Activated naive CD8-positive, alpha-beta T cell treated with anti-CD3 and anti-CD28 coated beads, Interleukin-2, amount 50 U/mL, for 16 hours (primary cell): ENCODE results near the gene EFHD2.
A peak's percentile ranks its signal among the peaks of the same experiment; 100 is the strongest.
"Not testable (repeated sequence)": the region's sequence is repeated elsewhere in the genome, so short reads cannot be mapped to it uniquely, and the experiment has no call there.

Experiments used
- DNase-seq: peaks from one replicate; pipeline ENCODE4 v3.0.0-alpha.2; 2020; ENCODE audit warnings: low read depth, low spot score

The EFHD2 gene

GRCh38 chr1:15430787-15431570 lies 21.3 kb downstream of the EFHD2 start:
- peak; percentile 43 for DNase-seq

GRCh38 chr1:15431571-15431948 lies 21.9 kb downstream of the EFHD2 start:
- no peak for DNase-seq

- DNase-seq: no peak
Observed at GRCh38 chr1:15432324-15432723, 22.6 kb downstream of the EFHD2 start.

GRCh38 chr1:15433471-15433870 lies 23.8 kb downstream of the EFHD2 start:
- DNase-seq: no peak

DNA sequence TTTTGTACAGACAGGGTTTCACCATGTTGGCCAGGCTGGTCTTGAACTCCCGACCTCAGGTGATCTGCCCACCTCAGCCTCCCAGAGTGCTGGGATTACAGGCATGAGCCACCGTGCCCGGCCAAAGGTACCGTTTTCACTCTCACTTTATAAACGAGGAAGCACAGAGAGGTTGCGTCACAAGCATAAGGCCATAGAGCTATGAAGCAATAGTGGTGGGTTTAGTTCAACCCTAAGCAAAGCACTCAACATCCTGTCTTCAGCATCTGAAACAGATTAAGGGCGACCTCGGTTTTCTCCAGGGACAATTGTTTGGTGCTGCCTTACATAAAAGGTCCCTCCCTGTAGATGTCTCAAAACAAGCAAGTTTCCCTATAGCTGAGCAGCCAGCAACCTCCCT lies 25.1 kb downstream of the EFHD2 start:
- not testable (repeated sequence) for DNase-seq

- no peak for DNase-seq
Observed at GRCh38 chr1:15435239-15436077, 25.8 kb downstream of the EFHD2 start.

DNA sequence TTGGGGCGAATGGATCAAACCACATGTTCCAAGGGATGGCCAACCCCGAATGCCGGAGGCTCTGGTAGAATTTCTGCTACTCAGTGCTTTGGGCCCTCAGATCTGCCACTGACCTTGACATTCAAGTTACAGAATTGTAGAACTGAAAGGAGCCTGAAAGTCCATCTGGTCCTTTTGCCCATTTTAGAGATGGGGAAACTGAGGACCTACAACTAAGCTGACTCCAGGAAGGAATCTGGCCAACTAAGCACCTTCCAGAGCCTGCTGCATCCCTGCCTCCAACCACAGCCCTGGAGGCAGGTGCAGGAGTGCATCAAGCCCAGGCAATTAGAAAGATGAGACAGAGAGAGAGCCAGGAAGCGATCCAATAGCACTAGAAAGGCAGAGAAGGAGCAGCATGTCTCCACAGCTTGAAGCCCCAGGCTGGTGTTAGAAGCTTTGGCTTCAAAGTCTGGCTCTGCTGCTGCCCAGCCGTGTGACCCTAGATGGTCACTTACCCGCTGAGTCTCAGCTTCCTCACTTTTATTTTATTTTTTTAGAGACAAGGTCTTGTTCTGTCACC lies 27.3 kb downstream of the EFHD2 start:
- no peak for DNase-seq

DNA sequence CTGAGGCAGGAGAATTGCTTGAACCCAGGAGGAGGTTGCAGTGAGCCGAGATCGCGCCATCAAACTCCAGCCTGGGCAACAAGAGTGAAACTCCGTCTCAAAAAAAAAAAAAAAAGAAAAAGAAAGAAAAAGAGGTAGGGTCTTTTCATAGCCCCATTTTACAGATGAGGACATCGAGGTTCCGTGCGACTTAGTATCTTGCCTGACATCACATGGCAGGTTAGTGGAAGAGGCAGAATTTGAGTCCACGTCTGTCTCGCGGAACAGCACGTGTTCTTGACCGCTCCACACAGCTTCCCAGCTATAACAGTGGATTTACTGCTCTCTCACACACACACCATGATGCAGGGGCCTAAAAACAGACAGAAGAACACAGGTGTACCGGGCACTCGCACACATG lies 29.6 kb downstream of the EFHD2 start:
- no peak for DNase-seq

GRCh38 chr1:15440357-15440756 lies 30.7 kb downstream of the EFHD2 start:
- no peak for DNase-seq

- DNase-seq: no peak
Observed at GRCh38 chr1:15441247-15441646, 31.6 kb downstream of the EFHD2 start.

DNA sequence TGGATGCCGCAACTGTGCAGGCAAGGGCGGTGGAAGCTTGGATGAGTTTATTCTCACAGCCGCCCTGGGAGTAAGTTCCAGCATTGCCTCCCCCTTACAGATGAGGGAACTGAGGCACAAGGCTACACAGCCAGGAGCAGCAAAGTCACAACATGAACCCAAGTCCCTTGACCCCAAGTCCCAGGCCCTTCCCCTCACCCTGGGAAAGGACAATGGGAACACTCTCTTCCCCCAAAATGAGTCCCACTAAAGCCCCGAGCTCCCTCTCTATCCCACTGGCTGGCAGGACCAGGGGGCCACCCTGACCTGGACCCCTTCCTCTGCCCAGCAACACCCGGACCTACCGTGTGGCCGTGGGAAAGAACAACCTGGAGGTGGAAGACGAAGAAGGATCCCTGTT lies 32.4 kb downstream of the EFHD2 start:
- no peak for DNase-seq

- DNase-seq: no peak
Observed at GRCh38 chr1:15442759-15443158, 33.1 kb downstream of the EFHD2 start.

DNA sequence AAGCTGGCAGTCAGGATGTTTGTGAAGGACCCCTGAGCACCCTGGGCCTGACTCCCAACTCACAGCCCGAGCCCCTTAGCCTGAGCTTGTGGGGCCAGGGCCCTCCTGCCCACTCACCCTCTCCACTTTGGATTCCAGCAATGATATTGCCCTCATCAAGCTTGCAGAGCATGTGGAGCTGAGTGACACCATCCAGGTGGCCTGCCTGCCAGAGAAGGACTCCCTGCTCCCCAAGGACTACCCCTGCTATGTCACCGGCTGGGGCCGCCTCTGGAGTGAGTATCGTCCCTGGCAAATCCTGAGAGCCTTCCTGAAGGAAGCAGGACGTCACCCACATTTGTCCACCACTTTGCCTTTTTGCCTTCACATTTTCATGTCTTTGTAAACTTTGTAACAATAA lies 33.6 kb downstream of the EFHD2 start:
- no peak for DNase-seq

DNA sequence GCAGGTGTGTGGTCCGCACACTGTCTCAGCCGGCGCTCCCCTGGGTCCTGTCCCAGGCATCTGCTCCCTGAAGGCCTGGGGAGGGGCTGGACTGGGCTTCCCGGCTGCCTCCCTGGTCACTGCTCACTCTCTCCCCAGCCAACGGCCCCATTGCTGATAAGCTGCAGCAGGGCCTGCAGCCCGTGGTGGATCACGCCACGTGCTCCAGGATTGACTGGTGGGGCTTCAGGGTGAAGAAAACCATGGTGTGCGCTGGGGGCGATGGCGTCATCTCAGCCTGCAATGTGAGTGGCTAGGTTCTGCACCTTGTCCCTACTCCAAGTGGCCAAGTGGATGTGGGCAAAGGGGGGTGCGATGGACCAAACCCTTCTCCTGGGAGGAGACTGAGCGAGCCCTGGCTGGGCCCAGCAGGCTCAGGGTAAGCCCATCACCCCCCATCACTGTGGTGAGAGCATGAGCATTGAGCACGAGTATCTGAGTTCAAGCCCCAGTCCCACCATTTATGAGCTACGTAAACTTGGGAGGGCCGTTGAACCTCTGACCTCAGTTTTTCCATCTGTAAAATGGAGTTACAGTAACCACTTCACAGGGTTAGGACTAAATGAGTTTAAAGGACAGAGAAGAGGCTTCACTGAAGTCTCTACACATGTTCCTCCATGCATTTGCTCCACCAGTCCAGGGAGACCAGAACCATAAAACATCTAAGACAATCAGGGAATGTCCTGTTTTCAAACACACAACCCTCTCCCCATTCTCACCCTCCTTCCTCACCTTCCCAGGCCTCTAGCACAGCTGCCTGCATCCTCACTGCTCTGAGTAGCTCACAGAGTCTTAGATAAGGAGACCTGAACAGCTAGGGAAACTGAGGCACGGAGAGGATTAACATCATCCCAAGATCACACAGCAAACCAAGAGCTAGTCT lies 35.0 kb downstream of the EFHD2 start:
- no peak for DNase-seq

- no peak for DNase-seq
Observed at GRCh38 chr1:15445390-15446122, 35.9 kb downstream of the EFHD2 start.

GRCh38 chr1:15446212-15446611 lies 36.5 kb downstream of the EFHD2 start:
- no peak for DNase-seq

- no peak for DNase-seq
Observed at GRCh38 chr1:15448877-15449462, 39.3 kb downstream of the EFHD2 start.

DNA sequence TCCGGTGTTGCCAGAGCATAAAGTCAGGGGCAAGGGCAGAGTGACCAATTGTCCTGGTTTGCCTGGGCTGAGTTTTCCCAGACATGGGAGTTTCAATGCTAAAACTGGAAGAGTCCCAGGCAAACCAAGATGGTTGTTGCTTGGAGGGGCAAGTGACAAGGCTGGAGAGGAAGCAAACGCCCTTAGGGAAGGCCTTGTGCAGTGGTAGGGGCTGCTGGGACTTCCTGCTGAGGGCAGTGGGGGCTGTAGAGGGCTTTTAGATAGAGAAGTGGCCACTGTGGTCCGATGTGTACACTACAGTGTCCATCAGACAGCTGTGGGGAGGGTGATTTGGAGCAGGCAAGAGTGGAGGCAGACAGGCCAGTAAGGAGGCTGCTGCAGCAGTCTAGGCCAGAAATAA lies 39.9 kb downstream of the EFHD2 start:
- no peak for DNase-seq

DNA sequence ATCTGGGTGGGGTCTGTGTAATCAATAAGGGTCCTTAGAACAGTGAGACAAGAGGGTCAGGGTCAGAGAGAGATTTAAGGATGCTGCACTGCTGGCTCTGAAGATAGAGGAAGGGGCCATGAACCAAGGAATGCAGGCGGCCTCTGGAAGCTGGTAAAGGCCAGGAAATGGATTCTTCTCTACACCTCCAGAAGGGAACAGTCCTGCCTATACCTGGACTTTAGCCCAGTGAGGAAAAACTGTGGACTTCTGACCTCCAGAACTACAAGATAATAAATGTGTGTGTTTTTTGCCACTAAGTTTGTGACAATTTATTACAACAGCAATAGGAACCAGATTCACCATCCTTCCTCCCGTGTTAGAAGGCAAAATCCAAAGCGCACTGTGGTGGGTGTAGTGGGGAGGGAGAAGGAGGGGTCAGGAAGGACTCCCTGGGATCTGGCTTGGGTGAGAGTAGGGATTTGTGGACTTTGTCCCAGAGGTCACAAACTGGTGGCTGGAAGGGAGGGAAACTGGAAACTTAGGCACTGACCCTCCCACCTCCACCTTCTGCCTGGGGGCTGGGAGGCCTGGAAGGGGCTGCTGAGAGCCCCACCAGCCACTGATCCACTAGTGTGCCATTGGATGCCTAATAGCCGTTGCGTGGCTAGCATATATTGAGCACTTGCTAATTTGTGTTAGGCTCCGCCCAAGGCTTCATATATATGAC lies 41.5 kb downstream of the EFHD2 start:
- no peak for DNase-seq

GRCh38 chr1:15452216-15452615 lies 42.5 kb downstream of the EFHD2 start:
- DNase-seq: no peak
